A549 (cell line): ENCODE data around the gene TEX51.

Experiments
- CBX8 ChIP-seq: fragments of 200-600 bp; sonication (generic); IDR thresholded peaks from 2 replicates; pipeline ENCODE4 v1.6.1; 2016
- CEBPB ChIP-seq, 2 experiments: fragments of >200 bp in 1 of 2; sonication (Bioruptor Twin) in 1 of 2; formaldehyde crosslinking in 1 of 2; IDR thresholded peaks; 2 replicates each; pipeline ENCODE4 v1.6.1; 2012 to 2016
- CTCF ChIP-seq: fragments of >200 bp; sonication (Bioruptor Twin); formaldehyde crosslinking; IDR thresholded peaks from 3 replicates; pipeline ENCODE4 v1.5.1; 2016
- EHMT2 ChIP-seq: fragments of 200-600 bp; sonication (generic); IDR thresholded peaks from 2 replicates; pipeline ENCODE4 v1.6.1; 2016; ENCODE audit warnings: antibody characterized with exemption, low read depth, mild to moderate bottlenecking, moderate library complexity
- JUN ChIP-seq, 2 experiments: fragments of >200 bp; sonication (Bioruptor Twin); formaldehyde crosslinking; IDR thresholded peaks; 2 replicates in 1 of 2; 3 replicates in 1 of 2; pipeline ENCODE4 v1.6.1; 2016 to 2017
- MAFK ChIP-seq: fragments of 450-650 bp; IDR thresholded peaks from 2 replicates; pipeline ENCODE4 v1.6.1; 2014; ENCODE audit not compliant: partially characterized antibody
- POLR2A ChIP-seq: IDR thresholded peaks from 2 replicates; pipeline ENCODE4 v1.6.1; 2012; ENCODE audit warnings: mild to moderate bottlenecking, low read length
- RAD21 ChIP-seq, 2 experiments: fragments of >200 bp in 1 of 2; sonication (Bioruptor Twin) in 1 of 2; formaldehyde crosslinking in 1 of 2; IDR thresholded peaks in 1 of 2; conservative IDR thresholded peaks in 1 of 2; 2 replicates in 1 of 2; 3 replicates in 1 of 2; pipeline ENCODE4 v1.6.1; 2012 to 2018; ENCODE audit warnings: inconsistent platforms in 1 of 2
- RCOR1 ChIP-seq: fragments of 150-350 bp; IDR thresholded peaks from 2 replicates; pipeline ENCODE4 v1.6.1; 2014; ENCODE audit warnings: antibody characterized with exemption, low read length, low read depth
- USF2 ChIP-seq: fragments of 450-650 bp; IDR thresholded peaks from 2 replicates; pipeline ENCODE4 v1.6.1; 2014; ENCODE audit warnings: antibody characterized with exemption
- ZNF302 ChIP-seq: fragments of 250-450 bp; sonication (Bioruptor Pico); IDR thresholded peaks from 2 replicates; pipeline ENCODE4 v1.9.0; 2021; ENCODE audit warnings: inconsistent platforms, mild to moderate bottlenecking, moderate library complexity

DNA sequence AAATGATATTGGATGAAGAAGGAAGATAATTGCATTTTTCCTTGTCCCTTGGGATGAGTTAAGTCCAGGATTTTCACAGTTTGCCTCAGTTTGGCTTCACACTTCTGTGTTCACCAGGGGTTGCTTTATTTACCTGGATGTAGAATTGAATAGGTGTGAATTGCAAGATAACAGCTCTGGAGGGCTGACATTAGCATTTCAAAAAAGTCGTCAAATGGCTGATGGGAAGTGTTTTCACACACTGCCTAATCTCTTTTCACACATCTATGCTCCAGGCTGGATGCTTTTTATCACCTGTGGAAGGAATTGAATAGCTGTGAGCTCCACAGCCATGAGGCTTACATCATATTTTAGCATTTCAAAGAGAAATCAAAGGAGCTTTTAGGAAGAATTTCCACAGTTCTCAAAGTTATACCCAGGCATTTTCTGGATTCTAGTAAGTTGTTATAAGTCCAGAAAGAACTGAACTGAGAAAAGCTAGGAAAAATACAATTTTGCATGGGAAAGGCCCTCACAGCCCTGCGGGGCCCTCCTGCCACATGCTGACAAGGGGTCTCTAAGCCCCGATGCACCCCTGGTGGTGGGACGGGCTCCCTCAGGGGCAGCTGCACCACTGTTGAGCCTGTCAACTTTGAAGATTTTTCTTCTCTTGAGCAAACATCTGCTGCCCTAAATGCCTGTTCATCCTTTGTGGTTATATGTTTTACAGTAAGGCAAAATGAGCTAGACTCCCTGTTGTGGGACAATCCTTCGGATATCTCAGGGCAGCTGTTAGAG is 43.9 kb downstream of the TEX51 start:
- TF ChIP-seq RAD21 (conservative IDR thresholded peaks at IDR 0.05 in 1 of 2, IDR thresholded peaks at IDR 0.05 in 1 of 2): no peak
- no peak for TF ChIP-seq CEBPB (IDR thresholded peaks at IDR 0.05)
- no peak for TF ChIP-seq MAFK
- no peak for TF ChIP-seq CTCF
- no peak for TF ChIP-seq JUN (IDR thresholded peaks at IDR 0.05)
- no peak for TF ChIP-seq POLR2A
- no peak for TF ChIP-seq USF2
- TF ChIP-seq ZNF302 (CRISPR knock-in tag): no peak
- TF ChIP-seq RCOR1: no peak
- no peak for TF ChIP-seq CBX8
- no peak for TF ChIP-seq EHMT2
